H1 (cell line): ENCODE results near the gene LRRC4C. TPM values are rescaled to one million over a fixed set of nuclear protein-coding genes. Genes with fewer than 3 reads are reported as not detected.

Experiments used
- CTCF ChIP-seq, 3 experiments: IDR thresholded peaks; 1 replicate in 2 of 3; 2 replicates in 1 of 3; pipeline versions ENCODE4 v1.5.1 to v1.6.1; 2011; ENCODE audit warnings: low read length in 3 of 3, mild to moderate bottlenecking in 3 of 3, inconsistent platforms in 2 of 3, low read depth in 1 of 3, moderate library complexity in 1 of 3; ENCODE audit not compliant: insufficient read depth in 1 of 3; ENCODE audit errors: control extremely low read depth in 1 of 3
- GABPA ChIP-seq: IDR thresholded peaks from 2 replicates; pipeline ENCODE4 v1.6.1; 2011; ENCODE audit warnings: mild to moderate bottlenecking, low read length, moderate library complexity, borderline replicate concordance; ENCODE audit not compliant: insufficient read depth
- KDM1A ChIP-seq: fragments of 200-600, 300-600 bp; sonication (generic); IDR thresholded peaks from 2 replicates; pipeline ENCODE4 v1.7.1; 2016; ENCODE audit warnings: mild to moderate bottlenecking, low read length, borderline replicate concordance
- POU5F1 ChIP-seq: IDR thresholded peaks from 2 replicates; pipeline ENCODE4 v1.6.1; 2011; ENCODE audit warnings: low read depth, mild to moderate bottlenecking, low read length, moderate library complexity
- SP1 ChIP-seq: IDR thresholded peaks from 2 replicates; pipeline ENCODE4 v1.6.1; 2011; ENCODE audit warnings: low read depth, low read length
- TBP ChIP-seq: IDR thresholded peaks from 2 replicates; pipeline ENCODE4 v1.6.1; 2011; ENCODE audit warnings: low read depth, low read length, improper control_type of control experiment
- polyA plus RNA-seq, 7 experiments: library from polyadenylated mRNA; depleted of rRNA in 3 of 7; stranded (reverse) in 5 of 7; unstranded in 2 of 7; fragments of >200 nt in 5 of 7; fragments of 200-250 nt in 2 of 7; gene quantifications; 1 replicate in 5 of 7; 2 replicates in 1 of 7; 4 replicates in 1 of 7; pipeline versions ENCODE4 v1.2.1 to v1.2.3, GENCODE V29; 2011 to 2013; ENCODE audit warnings: missing spikeins in 2 of 7, mixed read lengths in 2 of 7
- total RNA-seq: library from RNA; stranded (reverse); fragmentation: NEBNext Ultra II Directional; extraction: Animal tissue kit (Norgen Biotek cat#: 25700); gene quantifications from 2 replicates; pipeline ENCODE4 v1.2.1, GENCODE V29; 2021

Gene LRRC4C
- total and polyA plus RNA-seq, 2 of the 8 experiments (the other 6 are each of a cell fraction or from before 2014, with no cell fraction given), result 0.23 to 2.2 TPM

GRCh38 chr11:40826601-40827000 lies 632.9 kb downstream of the LRRC4C start (continued):
- no peak for TF ChIP-seq CTCF (IDR thresholded peaks at IDR 0.05; ENCODE audit: control extremely low read depth in 1 of 3, insufficient read depth in 1 of 3, low read depth in 1 of 3, low read length in 3 of 3)
- no peak for TF ChIP-seq POU5F1
- TF ChIP-seq SP1, result no peak
- TF ChIP-seq TBP, result no peak
- TF ChIP-seq GABPA, result no peak
- TF ChIP-seq KDM1A, result no peak
- TF ChIP-seq, all 59 proteins: peak for 0
